Urothelium cell line (cell line): Measurements from ENCODE around the gene TBC1D24.
A peak's percentile ranks its signal among the peaks of the same experiment; 100 is the strongest.

Source experiments
- DNase-seq: peaks from one replicate; pipeline ENCODE4 v3.0.0; 2011; ENCODE audit warnings: low spot score, mixed read lengths
- FAIRE-seq: peaks from 2 replicates; lab custom pipeline; 2011; peaks lifted over from hg19 to GRCh38; lab: Jason Lieb, UNC

Gene TBC1D24

DNA sequence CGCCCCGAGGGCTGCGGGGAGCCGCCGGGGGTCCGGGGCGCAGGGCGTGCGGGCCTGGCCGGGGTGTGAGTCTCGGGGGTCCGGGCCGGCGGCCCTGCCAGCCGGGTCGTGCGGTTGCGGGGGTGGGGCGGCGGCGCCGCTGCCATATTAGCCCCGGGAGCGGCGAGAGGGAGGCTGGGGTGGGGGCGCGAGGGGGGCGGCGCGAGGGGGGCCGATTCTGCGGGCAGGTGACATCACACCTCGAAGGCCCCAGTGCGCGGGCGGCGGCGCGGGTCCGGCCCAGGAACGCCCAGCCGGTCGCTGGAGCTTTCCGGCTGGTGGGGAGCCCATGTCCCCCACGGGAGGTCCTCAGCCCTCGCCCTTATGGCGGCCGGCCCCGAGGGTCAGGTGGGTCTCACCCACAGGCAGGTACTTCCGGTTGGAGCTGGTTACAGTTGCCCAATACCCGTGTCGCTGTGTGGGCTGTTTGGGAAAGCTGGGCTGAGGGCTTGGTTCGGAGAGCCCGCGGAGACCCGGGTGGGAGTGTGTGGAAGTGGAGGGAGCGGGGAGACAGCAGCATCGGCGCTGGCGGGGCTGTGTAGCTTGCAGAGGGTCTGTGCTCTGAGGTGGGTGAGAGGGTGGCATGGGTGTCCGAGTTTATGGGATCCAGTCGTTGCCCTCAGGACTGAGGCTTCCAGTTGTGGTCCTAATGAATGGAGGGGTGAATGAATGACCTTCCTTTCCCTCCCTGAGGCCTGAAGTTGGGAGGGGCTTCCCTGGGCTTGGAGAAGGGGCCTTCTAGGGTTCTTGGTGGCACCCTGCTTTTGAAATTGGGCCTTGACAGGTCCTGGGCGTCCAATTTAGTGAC is 39.6 kb downstream of the TBC1D24 start:
- FAIRE-seq: no peak

DNA sequence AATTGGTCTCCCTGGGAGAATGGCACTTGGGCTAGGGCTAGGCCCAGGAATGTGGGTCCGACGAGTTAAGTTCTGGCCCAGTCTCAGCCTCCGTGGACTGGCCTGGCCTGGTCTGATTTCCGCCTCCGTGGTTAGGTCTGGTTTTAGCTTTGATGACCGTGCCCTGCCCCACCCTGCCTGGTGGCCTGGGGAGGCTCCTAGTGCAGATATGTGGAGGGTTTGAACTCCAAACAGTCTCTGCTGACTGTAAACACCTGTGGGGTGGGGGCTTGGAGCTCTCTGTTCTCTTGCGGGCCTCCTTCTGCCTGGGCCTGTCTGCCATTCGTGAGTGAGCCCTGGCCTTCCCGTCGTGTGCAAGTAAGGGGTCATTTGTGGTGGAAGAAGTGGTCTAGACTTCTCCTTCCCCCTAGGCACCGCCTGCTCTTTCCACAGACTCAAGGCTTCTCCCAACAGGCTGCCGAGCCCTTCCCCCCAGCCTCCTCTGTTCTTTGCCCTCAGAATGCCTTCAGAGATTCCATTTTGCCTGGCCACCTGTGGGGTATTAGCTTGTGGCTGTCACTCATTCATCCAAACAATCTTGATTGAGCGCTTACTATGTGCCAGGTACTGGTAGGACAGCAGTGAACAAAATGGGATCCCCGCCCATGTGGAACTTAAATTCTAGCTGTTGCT is 40.4 kb downstream of the TBC1D24 start:
- FAIRE-seq (no peak), DNase-seq (no peak)

More for the DNA sequence above, 39.6 kb downstream of the TBC1D24 start:
- DNase-seq: no peak

DNA sequence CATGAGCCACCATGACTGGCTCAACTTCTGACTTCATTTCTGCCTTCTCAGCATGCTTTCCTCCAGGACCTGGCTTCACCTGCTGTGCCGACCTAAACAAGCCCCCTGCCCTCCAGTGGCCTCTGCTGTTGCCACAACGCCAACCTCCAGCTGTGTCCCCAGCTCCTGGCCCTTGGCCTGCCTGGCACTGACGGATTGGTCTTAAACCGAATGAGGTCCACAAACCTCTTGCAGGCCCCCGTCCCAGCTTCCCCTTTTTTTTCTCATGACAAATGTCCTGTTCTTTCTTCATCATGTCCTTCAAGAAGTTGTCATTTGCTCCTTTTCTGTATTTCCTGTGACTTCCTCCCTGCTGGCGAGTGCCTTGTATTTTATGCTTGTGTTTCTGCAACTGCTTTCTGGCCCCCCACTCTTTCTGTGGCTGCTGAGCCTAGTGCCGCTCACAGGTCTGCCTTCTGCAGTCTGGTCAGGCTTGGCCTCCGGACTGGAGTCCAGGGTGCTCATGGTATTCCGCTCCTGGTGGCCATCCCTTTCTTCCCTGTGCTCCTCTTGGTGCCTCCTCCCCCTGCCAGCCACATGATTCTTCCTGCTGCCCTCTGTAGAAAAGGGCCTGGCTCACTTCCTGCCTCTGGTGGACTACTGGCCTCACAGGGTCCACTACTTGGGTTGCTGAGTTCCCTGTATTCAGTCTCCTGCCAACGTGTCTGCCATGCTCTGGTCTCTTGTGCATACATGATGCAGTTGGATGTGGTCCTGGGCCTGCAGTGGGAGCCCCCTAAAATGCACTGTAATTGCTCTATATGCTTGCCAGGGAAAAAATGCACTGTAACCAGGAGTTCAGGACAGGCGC is 41.7 kb downstream of the TBC1D24 start:
- DNase-seq (no peak), FAIRE-seq (no peak)

DNA sequence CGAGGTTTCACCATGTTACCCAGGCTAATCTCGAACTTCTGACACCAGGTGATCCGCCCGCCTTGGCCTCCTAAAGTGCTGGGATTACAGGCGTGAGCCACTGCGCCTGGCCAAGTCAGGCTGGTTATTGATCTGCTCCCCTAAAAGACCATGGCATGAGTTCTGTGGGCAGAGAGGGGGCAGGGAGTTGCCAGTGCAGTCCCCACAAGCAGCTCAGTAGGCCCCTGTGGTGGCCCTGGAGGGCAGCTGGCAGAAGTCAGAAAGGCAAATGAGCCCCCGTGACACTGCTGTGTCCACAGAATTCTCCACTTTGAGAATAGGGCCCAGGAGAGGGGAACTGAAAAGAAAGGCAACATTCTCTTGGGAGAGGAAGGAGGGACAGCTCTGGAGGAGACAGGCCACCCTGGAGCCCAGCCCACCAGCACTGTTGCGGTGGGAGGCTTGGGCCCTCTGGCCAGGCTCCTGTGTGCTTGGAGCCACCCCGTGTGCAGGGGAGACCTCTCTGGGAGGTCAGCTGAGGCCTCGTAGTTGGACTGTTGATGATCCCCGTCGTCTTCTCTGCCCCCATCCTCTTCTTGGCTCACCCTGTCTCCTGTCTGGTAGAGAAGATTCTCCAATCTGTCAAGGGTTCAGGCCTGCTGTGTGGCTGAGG is 43.2 kb downstream of the TBC1D24 start:
- no peak for DNase-seq
- FAIRE-seq: no peak

DNA sequence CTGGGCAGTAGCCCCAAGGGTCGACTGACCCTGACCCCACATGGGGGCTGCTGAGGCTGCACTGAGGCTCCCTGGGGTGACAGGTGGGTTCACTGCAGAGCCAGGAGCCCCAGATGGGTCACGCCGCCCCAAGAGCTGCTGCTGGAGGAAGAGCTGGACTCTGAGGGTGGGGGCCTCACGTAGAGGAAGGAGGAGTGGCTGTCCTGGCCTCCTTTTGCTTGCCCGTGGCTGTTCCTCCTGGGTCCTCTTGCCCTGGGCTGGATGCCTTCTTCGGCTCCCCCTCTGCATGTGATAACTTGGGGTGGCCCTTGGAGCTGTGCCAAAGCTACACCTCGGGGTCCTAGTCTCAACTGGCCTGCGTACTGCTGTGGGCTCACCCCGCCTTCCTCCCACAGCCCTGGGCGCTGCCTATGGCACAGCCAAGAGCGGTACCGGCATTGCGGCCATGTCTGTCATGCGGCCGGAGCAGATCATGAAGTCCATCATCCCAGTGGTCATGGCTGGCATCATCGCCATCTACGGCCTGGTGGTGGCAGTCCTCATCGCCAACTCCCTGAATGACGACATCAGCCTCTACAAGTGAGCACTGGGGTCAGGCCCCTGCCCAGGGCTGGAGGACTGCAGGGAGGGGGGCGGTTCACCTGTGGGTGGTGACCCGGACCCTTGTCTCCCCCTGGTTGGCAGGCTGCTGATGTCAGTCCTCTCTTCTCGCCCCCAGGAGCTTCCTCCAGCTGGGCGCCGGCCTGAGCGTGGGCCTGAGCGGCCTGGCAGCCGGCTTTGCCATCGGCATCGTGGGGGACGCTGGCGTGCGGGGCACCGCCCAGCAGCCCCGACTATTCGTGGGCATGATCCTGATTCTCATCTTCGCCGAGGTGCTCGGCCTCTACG is 44.1 kb downstream of the TBC1D24 start:
- FAIRE-seq (peak; percentile 56), DNase-seq (no peak)

DNA sequence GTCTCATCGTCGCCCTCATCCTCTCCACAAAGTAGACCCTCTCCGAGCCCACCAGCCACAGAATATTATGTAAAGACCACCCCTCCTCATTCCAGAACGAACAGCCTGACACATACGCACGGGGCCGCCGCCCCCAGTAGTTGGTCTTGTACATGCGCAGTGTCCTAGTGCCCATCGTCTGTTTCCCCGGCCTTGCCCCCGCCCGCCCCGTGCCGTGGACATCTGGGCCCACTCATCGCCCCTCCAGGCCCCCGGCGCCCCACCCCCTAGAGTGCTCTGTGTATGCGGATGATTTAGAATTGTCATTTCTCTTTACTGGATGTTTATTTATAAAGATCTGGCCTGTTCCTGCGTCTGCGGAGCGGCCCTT is 44.8 kb downstream of the TBC1D24 start:
- no peak for FAIRE-seq
- no peak for DNase-seq

DNA sequence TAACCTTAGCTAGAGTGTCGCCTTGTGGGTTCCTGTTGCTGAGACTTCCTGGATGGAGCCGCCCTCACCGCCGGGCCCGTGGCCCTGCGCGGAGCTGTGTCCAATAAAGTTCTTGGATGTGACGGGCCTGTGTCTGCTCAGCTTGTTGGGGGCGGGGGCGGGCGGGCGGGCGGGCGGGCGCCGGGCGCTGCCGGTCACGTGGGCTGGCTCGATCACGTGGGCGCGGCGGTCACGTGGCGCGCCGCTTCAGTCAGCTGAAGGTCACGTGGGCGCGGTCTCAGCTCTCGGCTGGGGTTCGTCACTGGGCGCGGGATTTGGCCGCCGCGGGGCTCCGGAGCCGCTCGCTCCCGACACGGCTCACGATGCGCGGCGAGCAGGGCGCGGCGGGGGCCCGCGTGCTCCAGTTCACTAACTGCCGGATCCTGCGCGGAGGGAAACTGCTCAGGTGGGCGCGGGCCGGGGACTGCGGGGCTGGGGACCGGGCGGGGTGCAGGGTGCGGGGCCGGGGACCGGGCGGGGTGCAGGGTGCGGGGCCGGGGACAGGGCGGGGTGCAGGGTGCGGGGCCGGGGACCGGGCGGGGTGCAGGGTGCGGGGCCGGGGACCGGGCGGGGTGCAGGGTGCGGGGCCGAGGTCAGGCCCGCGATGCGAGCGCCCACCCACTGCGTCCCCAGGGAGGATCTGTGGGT is 45.3 kb downstream of the TBC1D24 start, which contains the start of gene AMDHD2:
Gene AMDHD2 (plus strand): TSS at position 275 of the 687 bp plus-strand sequence. CDS start 88 bp downstream, at position 363.
- peak; percentile 95 for DNase-seq
- no peak for FAIRE-seq

DNA sequence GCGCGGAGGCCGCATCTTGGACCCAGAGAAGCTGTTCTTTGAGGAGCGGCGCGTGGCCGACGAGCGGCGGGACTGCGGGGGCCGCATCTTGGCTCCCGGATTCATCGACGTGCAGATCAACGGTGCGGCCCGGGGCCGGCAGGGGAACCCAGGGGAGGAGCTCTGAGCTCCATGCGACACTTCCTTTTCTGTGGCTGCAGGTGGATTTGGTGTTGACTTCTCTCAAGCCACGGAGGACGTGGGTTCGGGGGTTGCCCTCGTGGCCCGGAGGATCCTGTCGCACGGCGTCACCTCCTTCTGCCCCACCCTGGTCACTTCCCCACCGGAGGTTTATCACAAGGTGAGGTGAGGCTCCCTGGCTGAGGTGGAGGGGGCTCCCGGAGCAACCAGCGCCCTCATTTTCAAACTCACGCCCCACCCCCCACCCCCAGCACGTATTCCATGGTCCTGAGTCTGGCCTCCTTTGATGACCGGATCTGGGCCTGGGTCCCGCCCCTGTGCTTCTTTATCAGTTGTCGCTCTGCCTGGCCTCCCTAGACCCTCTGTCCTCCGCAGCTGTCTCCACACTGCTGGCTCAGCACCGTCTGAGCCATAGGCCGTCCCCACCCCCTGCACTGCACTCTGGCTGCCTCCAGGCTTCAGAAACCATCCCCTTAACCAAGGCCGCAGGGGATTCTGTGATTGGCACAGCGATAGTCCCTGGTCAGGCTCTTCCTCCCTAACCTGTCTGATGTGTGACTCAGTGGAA is 46.0 kb downstream of the TBC1D24 start:
- FAIRE-seq (no peak), DNase-seq (peak; percentile 62)

DNA sequence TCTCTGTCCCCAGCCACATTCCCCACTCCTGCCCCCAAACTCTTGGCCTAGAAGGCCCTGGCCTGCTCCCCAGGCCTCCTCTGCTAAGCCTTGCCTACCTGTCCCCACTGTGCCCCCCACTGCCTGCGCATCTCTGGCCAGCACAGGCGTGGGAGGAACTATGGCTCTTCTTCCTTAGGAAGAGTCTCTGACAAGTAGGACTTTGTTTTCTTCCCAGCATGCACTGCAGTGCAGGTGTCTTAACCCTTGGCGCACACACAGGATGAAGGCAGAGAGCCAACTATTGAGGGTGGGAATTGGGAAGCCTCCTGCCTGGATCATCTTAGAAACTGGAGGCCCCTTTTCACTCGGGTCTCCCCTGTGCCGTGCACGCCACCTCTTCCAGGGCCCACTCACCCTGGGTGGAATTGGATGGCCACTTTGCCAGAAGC is 48.9 kb downstream of the TBC1D24 start:
- no peak for DNase-seq
- FAIRE-seq: no peak

DNA sequence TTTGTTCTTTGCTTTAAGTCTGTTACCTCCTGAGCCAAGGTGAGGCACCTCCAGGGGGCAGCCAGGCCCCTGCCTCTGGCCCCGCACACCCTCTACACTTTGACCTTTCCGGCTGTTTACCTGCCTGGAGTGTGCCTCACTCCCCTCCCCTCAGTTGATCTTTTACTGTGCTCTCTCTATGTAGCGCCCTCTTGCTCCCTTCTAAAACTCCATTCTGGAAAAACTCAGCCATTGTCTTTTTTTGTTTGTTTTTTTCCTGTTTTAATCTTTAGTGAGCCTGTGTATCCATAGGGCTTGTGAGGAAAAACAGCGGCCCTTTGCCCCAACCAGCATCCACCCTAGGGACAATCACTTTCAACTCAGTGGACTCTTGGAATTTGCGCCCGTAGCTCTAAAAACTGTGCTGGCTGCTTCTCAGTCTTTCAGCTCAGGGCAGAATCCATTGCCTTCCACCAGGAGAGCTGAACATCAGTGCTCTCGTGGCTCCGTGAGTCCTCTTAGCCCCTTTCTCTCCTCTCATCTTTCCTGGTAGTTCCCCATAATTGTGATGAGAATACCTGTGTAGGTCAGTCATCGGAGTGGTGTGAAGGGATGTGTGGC is 49.5 kb downstream of the TBC1D24 start:
- FAIRE-seq: no peak
- DNase-seq: no peak

DNA sequence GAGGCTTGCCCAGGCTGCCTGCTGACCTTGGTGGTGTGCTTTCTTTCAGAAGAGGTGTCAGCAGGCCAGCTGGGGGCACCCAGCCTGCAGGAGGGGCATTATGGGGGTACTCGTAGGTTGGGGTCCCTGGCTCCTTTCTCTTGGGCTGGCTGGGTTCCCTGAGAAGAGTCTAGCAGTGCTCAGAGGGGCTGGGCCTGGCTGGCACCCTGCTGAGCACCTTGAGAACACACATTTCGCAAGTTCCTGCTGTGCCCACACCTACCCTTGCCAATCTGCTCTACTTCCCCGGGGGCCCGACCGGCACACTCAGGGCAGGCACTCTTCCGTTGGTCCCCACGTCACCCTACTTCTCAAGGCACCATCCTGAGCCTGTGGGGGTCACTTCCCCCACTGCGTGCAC is 51.2 kb downstream of the TBC1D24 start:
- DNase-seq: no peak
- FAIRE-seq: no peak

DNA sequence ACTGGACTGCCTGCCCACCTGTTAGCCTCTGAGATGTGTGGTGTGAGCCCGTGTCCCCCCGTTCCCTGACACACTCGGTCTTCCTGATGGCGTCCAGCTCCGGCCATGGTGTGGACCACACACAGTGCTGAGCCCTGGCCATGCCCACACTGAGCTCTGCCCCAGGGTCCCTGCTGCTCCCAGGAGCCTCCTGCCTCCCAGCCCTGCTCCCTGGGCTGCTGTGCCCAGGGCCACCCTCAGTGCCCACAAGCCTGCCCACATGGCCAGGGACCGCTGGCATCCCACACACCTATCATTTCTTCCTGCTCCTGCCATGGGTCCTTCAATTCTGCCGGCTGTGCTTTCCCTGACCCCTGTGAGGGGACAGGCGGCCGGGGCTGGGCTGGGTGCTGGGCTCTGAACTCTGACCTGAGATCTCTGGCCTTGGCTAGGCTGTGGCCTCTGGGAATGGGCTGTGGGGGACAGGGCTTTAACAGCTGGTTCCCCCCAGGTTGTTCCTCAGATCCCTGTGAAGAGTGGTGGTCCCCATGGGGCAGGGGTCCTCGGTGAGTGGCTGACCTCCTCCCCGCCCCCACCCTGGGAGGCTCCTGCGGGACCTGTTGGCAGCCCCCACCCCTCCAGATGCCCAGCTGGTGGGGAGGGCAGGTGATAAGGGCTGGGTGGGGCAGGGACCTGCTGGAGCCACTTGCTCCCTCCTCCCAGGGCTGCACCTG is 52.3 kb downstream of the TBC1D24 start:
- FAIRE-seq: no peak
- no peak for DNase-seq

DNA sequence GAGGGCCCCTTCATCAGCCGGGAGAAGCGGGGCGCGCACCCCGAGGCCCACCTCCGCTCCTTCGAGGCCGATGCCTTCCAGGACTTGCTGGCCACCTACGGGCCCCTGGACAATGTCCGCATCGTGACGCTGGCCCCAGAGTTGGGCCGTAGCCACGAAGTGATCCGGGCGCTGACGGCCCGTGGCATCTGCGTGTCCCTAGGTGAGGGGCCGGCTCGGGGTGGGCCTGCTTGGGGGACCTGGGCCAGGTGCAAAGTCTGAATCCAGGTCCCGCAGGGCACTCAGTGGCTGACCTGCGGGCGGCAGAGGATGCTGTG is 52.8 kb downstream of the TBC1D24 start:
- no peak for FAIRE-seq
- no peak for DNase-seq

DNA sequence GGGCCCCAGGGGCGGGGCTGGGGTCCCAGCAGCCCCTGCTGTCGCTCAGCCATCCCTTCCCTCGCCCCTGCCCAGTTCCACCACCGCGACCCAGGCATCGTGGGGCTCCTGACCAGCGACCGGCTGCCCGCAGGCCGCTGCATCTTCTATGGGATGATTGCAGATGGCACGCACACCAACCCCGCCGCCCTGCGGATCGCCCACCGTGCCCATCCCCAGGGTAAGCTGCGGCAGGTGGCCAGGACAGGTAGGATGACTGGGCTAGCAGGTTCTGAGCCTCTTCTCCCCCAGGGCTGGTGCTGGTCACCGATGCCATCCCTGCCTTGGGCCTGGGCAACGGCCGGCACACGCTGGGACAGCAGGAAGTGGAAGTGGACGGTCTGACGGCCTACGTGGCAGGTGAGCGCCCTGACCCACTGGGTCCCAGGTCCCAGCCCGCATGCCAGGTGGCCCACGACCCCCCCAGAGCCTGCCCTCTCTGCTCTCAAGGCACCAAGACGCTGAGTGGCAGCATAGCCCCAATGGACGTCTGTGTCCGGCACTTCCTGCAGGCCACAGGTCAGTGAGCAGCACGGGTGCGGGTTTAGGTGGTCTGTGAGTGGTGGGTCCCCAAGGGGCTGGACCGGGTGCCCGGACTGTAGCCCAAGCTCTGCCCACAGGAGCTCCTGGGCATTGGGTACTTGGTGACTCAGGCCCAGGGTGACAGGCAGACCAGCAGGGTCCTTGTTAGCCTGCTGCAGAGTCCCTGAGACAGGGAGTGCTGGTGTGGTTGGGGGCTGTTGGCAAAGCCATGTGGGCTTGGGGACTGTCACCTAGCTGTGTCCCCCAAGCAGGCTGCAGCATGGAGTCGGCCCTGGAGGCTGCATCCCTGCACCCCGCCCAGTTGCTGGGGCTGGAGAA is 53.5 kb downstream of the TBC1D24 start:
- DNase-seq: no peak
- FAIRE-seq: no peak

DNA sequence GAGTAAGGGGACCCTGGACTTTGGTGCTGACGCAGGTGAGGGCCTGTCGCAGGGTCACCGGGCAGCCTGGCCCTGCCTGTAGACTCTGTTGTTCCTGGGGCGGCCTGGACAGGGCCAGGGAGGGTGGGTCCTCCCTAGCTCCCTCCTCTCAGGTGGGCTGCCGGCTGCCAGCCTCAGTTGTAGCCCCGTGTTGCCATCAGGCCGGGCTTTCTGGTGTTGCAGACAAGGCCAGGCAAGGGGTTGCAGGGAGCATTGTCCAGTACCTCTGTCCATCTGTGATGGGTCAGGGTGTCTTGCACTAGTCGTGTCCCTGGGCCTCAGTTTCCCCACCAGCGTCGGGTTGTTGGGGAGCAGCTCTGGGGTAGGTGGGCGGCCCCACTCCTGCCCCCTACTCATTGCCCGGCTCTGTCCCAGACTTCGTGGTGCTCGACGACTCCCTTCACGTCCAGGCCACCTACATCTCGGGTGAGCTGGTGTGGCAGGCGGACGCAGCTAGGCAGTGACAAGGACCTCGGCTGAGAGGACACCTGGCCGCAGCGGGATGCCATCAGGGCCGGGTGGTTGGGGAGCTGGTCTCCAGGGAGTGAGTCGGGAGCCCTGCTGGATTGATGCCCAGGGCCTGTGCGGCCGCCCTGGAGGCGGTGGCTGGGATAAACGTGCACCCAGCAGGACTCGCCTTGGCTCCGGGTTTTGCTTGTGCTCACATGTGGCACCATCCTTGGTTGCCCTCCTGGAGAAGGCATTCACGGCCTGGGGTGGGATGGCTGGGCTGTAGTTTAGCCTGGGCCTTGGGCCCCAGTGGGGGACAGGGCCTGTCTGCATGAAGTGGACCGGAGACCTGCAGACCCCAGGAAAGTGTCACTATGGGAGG is 54.4 kb downstream of the TBC1D24 start:
- DNase-seq (no peak), FAIRE-seq (no peak)
